GM19372 (cell line): Measurements from ENCODE around the gene CCDC57.
"Not testable (repeated sequence)": the region's sequence is repeated elsewhere in the genome, so short reads cannot be mapped to it uniquely, and the experiment has no call there.

ENCODE experiments used
- ATAC-seq: cut with Tn5 transposase; IDR thresholded peaks from one replicate; pipeline ENCODE4 v1.9.1; 2021; ENCODE audit warnings: mild to moderate bottlenecking, low read depth, moderate library complexity; ENCODE audit not compliant: unreplicated experiment

Gene CCDC57

GRCh38 chr17:82138511-82138992 lies 74.1 kb downstream of the CCDC57 start:
- ATAC-seq = no peak

- no peak for ATAC-seq
These were observed 78.5 kb downstream of the CCDC57 start for GRCh38 chr17:82134101-82134500.

- ATAC-seq = not testable (repeated sequence)
These were observed 79.3 kb downstream of the CCDC57 start for GRCh38 chr17:82133166-82133953.

GRCh38 chr17:82129095-82129494 lies 83.5 kb downstream of the CCDC57 start:
- no peak for ATAC-seq

GRCh38 chr17:82128287-82128686 lies 84.4 kb downstream of the CCDC57 start:
- no peak for ATAC-seq

- no peak for ATAC-seq
These were observed 84.9 kb downstream of the CCDC57 start for GRCh38 chr17:82127704-82128103.

GRCh38 chr17:82127315-82127595 lies 85.4 kb downstream of the CCDC57 start:
- no peak for ATAC-seq

- ATAC-seq = no peak
These were observed 85.9 kb downstream of the CCDC57 start for GRCh38 chr17:82126556-82127314.

GRCh38 chr17:82124101-82124500 lies 88.5 kb downstream of the CCDC57 start:
- no peak for ATAC-seq

- no peak for ATAC-seq
These were observed 90.7 kb downstream of the CCDC57 start for GRCh38 chr17:82121660-82122629.

GRCh38 chr17:82121246-82121645 lies 91.4 kb downstream of the CCDC57 start:
- ATAC-seq = no peak

- no peak for ATAC-seq
These were observed 92.5 kb downstream of the CCDC57 start for GRCh38 chr17:82120148-82120547.

- no peak for ATAC-seq
These were observed 93.7 kb downstream of the CCDC57 start for GRCh38 chr17:82118815-82119380.

GRCh38 chr17:82118168-82118814 lies 94.4 kb downstream of the CCDC57 start:
- ATAC-seq = no peak

GRCh38 chr17:82117139-82118090 lies 95.2 kb downstream of the CCDC57 start:
- no peak for ATAC-seq

- ATAC-seq = no peak
These were observed 96.4 kb downstream of the CCDC57 start for GRCh38 chr17:82116246-82116645.

- ATAC-seq = no peak
These were observed 97.8 kb downstream of the CCDC57 start for GRCh38 chr17:82114872-82115271.

GRCh38 chr17:82114447-82114846 lies 98.2 kb downstream of the CCDC57 start:
- ATAC-seq = no peak

- ATAC-seq = no peak
These were observed 98.7 kb downstream of the CCDC57 start for GRCh38 chr17:82113941-82114340.
